Measurements from ENCODE around the gene SLC7A7. TPM values are rescaled to one million over a fixed set of nuclear protein-coding genes. Genes with fewer than 3 reads are reported as not detected.

SLC7A7 gene
- total and polyA plus RNA-seq, 2 of the 13 experiments (the other 11 are each of a cell fraction or from before 2014, with no cell fraction given), result 0.13 to 0.63 TPM

- TF ChIP-seq ZNF75D (CRISPR knock-in tag; IDR thresholded peaks at IDR 0.05; ENCODE audit: borderline replicate concordance) (no peak), SMC3 (IDR thresholded peaks at IDR 0.05; ENCODE audit: low read length) (no peak), CEBPG (CRISPR knock-in tag; IDR thresholded peaks at IDR 0.05) (no peak), ZNF563 (CRISPR knock-in tag; IDR thresholded peaks at IDR 0.05) (no peak), ZNF256 (CRISPR knock-in tag; conservative IDR thresholded peaks at IDR 0.05) (no peak), CBFB (CRISPR knock-in tag; IDR thresholded peaks at IDR 0.05) (no peak), TOPORS (CRISPR knock-in tag; IDR thresholded peaks at IDR 0.05) (no peak), AKAP8 (CRISPR knock-in tag; IDR thresholded peaks at IDR 0.05) (no peak), MAFK (conservative IDR thresholded peaks at IDR 0.05 in 1 of 2, IDR thresholded peaks at IDR 0.05 in 1 of 2; ENCODE audit: low read length in 2 of 2) (0 out of 4 replicates have a peak, but pooled peaks have one; percentile 17 to 23), SALL1 (CRISPR knock-in tag; IDR thresholded peaks at IDR 0.05) (peak; percentile 34; the same call in 1 of the 2 replicates), TFE3 (CRISPR knock-in tag; IDR thresholded peaks at IDR 0.05) (no peak), ERF (CRISPR knock-in tag; IDR thresholded peaks at IDR 0.05) (no peak), SMAD1 (CRISPR knock-in tag; IDR thresholded peaks at IDR 0.05; ENCODE audit: borderline replicate concordance, low read depth) (no peak), ZNF614 (CRISPR knock-in tag; IDR thresholded peaks at IDR 0.05; ENCODE audit: borderline replicate concordance) (no peak; the same call in 1 of the 2 replicates), FOXK1 (CRISPR knock-in tag; IDR thresholded peaks at IDR 0.05; ENCODE audit: borderline replicate concordance, low read depth) (no peak; the same call in 1 of the 2 replicates), RARG (CRISPR knock-in tag; IDR thresholded peaks at IDR 0.05; ENCODE audit: low read depth) (no peak), ZBTB21 (CRISPR knock-in tag; IDR thresholded peaks at IDR 0.05) (peak; percentile 94)
- TF ChIP-seq, protein P1, sequence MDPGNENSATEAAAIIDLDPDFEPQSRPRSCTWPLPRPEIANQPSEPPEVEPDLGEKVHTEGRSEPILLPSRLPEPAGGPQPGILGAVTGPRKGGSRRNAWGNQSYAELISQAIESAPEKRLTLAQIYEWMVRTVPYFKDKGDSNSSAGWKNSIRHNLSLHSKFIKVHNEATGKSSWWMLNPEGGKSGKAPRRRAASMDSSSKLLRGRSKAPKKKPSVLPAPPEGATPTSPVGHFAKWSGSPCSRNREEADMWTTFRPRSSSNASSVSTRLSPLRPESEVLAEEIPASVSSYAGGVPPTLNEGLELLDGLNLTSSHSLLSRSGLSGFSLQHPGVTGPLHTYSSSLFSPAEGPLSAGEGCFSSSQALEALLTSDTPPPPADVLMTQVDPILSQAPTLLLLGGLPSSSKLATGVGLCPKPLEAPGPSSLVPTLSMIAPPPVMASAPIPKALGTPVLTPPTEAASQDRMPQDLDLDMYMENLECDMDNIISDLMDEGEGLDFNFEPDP (CRISPR knock-in tag; conservative IDR thresholded peaks at IDR 0.05), result no peak
- TF ChIP-seq, protein P2, sequence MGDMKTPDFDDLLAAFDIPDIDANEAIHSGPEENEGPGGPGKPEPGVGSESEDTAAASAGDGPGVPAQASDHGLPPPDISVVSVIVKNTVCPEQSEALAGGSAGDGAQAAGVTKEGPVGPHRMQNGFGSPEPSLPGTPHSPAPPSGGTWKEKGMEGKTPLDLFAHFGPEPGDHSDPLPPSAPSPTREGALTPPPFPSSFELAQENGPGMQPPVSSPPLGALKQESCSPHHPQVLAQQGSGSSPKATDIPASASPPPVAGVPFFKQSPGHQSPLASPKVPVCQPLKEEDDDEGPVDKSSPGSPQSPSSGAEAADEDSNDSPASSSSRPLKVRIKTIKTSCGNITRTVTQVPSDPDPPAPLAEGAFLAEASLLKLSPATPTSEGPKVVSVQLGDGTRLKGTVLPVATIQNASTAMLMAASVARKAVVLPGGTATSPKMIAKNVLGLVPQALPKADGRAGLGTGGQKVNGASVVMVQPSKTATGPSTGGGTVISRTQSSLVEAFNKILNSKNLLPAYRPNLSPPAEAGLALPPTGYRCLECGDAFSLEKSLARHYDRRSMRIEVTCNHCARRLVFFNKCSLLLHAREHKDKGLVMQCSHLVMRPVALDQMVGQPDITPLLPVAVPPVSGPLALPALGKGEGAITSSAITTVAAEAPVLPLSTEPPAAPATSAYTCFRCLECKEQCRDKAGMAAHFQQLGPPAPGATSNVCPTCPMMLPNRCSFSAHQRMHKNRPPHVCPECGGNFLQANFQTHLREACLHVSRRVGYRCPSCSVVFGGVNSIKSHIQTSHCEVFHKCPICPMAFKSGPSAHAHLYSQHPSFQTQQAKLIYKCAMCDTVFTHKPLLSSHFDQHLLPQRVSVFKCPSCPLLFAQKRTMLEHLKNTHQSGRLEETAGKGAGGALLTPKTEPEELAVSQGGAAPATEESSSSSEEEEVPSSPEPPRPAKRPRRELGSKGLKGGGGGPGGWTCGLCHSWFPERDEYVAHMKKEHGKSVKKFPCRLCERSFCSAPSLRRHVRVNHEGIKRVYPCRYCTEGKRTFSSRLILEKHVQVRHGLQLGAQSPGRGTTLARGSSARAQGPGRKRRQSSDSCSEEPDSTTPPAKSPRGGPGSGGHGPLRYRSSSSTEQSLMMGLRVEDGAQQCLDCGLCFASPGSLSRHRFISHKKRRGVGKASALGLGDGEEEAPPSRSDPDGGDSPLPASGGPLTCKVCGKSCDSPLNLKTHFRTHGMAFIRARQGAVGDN (CRISPR knock-in tag; IDR thresholded peaks at IDR 0.05), result no peak
- TF ChIP-seq, protein P3, sequence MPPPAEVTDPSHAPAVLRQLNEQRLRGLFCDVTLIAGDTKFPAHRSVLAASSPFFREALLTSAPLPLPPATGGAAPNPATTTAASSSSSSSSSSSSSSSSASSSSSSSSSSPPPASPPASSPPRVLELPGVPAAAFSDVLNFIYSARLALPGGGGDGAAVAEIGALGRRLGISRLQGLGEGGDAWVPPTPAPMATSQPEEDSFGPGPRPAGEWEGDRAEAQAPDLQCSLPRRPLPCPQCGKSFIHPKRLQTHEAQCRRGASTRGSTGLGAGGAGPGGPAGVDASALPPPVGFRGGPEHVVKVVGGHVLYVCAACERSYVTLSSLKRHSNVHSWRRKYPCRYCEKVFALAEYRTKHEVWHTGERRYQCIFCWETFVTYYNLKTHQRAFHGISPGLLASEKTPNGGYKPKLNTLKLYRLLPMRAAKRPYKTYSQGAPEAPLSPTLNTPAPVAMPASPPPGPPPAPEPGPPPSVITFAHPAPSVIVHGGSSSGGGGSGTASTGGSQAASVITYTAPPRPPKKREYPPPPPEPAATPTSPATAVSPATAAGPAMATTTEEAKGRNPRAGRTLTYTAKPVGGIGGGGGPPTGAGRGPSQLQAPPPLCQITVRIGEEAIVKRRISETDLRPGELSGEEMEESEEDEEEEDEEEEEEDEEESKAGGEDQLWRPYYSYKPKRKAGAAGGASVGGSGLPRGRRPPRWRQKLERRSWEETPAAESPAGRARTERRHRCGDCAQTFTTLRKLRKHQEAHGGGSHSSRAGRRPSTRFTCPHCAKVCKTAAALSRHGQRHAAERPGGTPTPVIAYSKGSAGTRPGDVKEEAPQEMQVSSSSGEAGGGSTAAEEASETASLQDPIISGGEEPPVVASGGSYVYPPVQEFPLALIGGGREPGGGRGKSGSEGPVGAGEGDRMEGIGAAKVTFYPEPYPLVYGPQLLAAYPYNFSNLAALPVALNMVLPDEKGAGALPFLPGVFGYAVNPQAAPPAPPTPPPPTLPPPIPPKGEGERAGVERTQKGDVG (CRISPR knock-in tag; IDR thresholded peaks at IDR 0.05; ENCODE audit: borderline replicate concordance), result no peak
Observed at GRCh38 chr14:22824711-22825359, 9.6 kb upstream of the SLC7A7 start (continued).

All from HepG2 (cell line).